ENCODE data around the gene VSX1.

GRCh38 chr20:25054096-25054820 lies 27.7 kb downstream of the VSX1 start:
- TF ChIP-seq CTCF (IDR thresholded peaks at IDR 0.05) (no peak), EZH2 (IDR thresholded peaks at IDR 0.05; ENCODE audit: borderline replicate concordance, insufficient read depth, low read depth, low read length, poor library complexity, severe bottlenecking) (no peak)

Data from B cell (primary cell).